Spinal cord (tissue), 10 donors: ENCODE measurements around the gene ST8SIA6. TPM values are rescaled to one million over a fixed set of nuclear protein-coding genes. Genes with fewer than 3 reads are reported as not detected.
A peak's percentile ranks its signal among the peaks of the same experiment; 100 is the strongest.
"Not testable (repeated sequence)": the region's sequence is repeated elsewhere in the genome, so short reads cannot be mapped to it uniquely, and the experiment has no call there.

Experiments used
- DNase-seq, 6 donors: peaks; one replicate each; pipeline versions ENCODE4 v3.0.0 to v3.0.0-alpha.2; 2013 to 2015; ENCODE audit warnings: low spot score in 6 of 6, low read depth in 4 of 6
- H3K27ac ChIP-seq: one replicate; pipeline ENCODE4 v1.5.1; 2013; ENCODE audit warnings: low read depth, low read length, control low read depth
- H3K27me3 ChIP-seq: one replicate; pipeline ENCODE4 v1.6.1; 2013; ENCODE audit warnings: low read length; ENCODE audit not compliant: control insufficient read depth, insufficient read depth
- H3K36me3 ChIP-seq: one replicate; pipeline ENCODE4 v1.6.1; 2013; ENCODE audit warnings: low read length; ENCODE audit not compliant: control insufficient read depth, insufficient read depth
- H3K4me1 ChIP-seq: one replicate; pipeline ENCODE4 v1.6.1; 2013; ENCODE audit warnings: low read length; ENCODE audit not compliant: control insufficient read depth, insufficient read depth
- H3K4me3 ChIP-seq: one replicate; pipeline ENCODE4 v1.5.1; 2013; ENCODE audit warnings: low read depth, low read length, control low read depth
- H3K9me3 ChIP-seq: one replicate; pipeline ENCODE4 v1.6.1; 2013; ENCODE audit warnings: low read length; ENCODE audit not compliant: control insufficient read depth, insufficient read depth
- WGBS: methylation state at CpG from one replicate; pipeline ENCODE4 v1.1.5; 2013; ENCODE audit warnings: missing lambda C conversion rate; ENCODE audit not compliant: insufficient coverage; 5-methylcytosine and 5-hydroxymethylcytosine counted together
- long read RNA-seq, 4 donors: transcript quantifications; one replicate each; lab custom pipeline, GENCODE V29; 2026
- polyA plus RNA-seq, 2 donors: library from polyadenylated mRNA; unstranded; fragments of 120-200 nt; gene quantifications; one replicate each; pipeline ENCODE4 v1.2.1, GENCODE V29; 2013; ENCODE audit not compliant: insufficient read length in 2 of 2
- total RNA-seq, 2 donors: library from RNA; depleted of rRNA in 1 of 2; stranded (reverse); fragments of 120-200 nt in 1 of 2; fragments of >200 nt in 1 of 2; gene quantifications; one replicate each; pipeline versions ENCODE4 v1.2.3 to v1.2.4, GENCODE V29; 2013 to 2014
- donor health status: healthy.

ST8SIA6 gene, protein sequence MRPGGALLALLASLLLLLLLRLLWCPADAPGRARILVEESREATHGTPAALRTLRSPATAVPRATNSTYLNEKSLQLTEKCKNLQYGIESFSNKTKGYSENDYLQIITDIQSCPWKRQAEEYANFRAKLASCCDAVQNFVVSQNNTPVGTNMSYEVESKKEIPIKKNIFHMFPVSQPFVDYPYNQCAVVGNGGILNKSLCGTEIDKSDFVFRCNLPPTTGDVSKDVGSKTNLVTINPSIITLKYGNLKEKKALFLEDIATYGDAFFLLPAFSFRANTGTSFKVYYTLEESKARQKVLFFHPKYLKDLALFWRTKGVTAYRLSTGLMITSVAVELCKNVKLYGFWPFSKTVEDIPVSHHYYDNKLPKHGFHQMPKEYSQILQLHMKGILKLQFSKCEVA
- 10 to 100 TPM; 15.0 to 24.3 TPM for total RNA-seq
- 10 to 100 TPM in 1 of 2 donors, 1 to 10 TPM in 1; 9.2 to 12.6 TPM for polyA plus RNA-seq
- long read RNA-seq, donor 1, partial matches to known transcripts = 0 of 1 reads
- long read RNA-seq, donor 1, other reads (novel, unspliced or antisense) = 0 of 1 reads
- long read RNA-seq, donor 2 = 0 reads
- long read RNA-seq, donor 3, partial matches to known transcripts = 0 of 1 reads
- long read RNA-seq, donor 3, other reads (novel, unspliced or antisense) = 0 of 1 reads
- long read RNA-seq, donor 4 = 0 reads

- Histone ChIP-seq H3K36me3 (no peaks in the 10 kb centered on the region), H3K9me3 (peaks cover 4% of the 10 kb centered on the region), H3K27ac (no peak within 1 kb of the TSS), H3K27me3 (peaks cover 17% of the 10 kb centered on the region), H3K4me3 (peak within 1 kb of the TSS; percentile 47), H3K4me1 (peaks cover 13% of the 10 kb centered on the region)
- WGBS = under 1% methylated on average over 85 of the region's 91 CpGs
- DNase-seq = peak in 2 of 6 donors; percentile 65 to 77
Observed at GRCh38 chr10:17454161-17455014, at the start of gene ST8SIA6. TSS of gene ST8SIA6 (minus strand) at chr10:17454595. CDS start at chr10:17454255, 340 bp downstream.

DNA sequence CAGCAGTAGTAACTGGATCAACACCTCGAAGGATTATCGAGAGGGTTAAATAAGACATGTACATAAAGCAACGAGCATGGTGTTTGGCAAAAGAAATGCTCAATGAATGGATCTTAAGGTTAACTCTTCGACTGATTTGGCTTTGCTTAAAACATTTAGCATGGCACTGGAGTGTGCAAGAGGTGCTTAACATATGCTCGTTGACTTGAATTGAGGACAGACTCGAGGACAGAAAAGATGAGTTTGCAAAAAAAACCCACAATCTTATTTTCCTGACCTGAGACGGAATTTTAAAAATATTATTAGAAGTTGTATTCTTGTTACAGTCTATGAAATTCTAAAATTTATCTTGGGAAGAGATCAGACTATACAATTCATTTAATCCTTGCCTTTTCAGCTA is 49.4 kb upstream of the ST8SIA6 start:
- Histone ChIP-seq H3K4me3 (no peak overlapping the region), H3K9me3 (no peaks in the 10 kb centered on the region), H3K4me1 (no peaks in the 10 kb centered on the region), H3K27ac (no peak overlapping the region), H3K36me3 (no peaks in the 10 kb centered on the region), H3K27me3 (no peaks in the 10 kb centered on the region)
- DNase-seq = no peak
- whole genome bisulfite sequencing = 69% methylated on average over 2 of the region's 7 CpGs

- H3K27ac ChIP-seq = no peak overlapping the region
- no peaks in the 10 kb centered on the region for H3K4me1 ChIP-seq
- H3K27me3 ChIP-seq = no peaks in the 10 kb centered on the region
- H3K9me3 ChIP-seq = no peaks in the 10 kb centered on the region
- WGBS = 100% methylated on average over 2 of the region's 2 CpGs
- H3K36me3 ChIP-seq = no peaks in the 10 kb centered on the region
- no peak for DNase-seq
- no peak overlapping the region for H3K4me3 ChIP-seq
Observed at GRCh38 chr10:17502814-17503213, 48.4 kb upstream of the ST8SIA6 start.

GRCh38 chr10:17499014-17499413 is 44.6 kb upstream of the ST8SIA6 start:
- not testable (repeated sequence) for H3K4me3 ChIP-seq, H3K27me3 ChIP-seq, H3K9me3 ChIP-seq, H3K4me1 ChIP-seq, H3K36me3 ChIP-seq, DNase-seq, H3K27ac ChIP-seq
- WGBS = no CpG with 5 or more reads among the region's 5 CpGs

- no peak overlapping the region for H3K4me3 ChIP-seq
- H3K9me3 ChIP-seq = no peaks in the 10 kb centered on the region
- H3K36me3 ChIP-seq = no peaks in the 10 kb centered on the region
- DNase-seq = no peak
- no CpG with 5 or more reads among the region's 6 CpGs for WGBS
- H3K27me3 ChIP-seq = no peaks in the 10 kb centered on the region
- no peak overlapping the region for H3K27ac ChIP-seq
- no peaks in the 10 kb centered on the region for H3K4me1 ChIP-seq
Observed at GRCh38 chr10:17497446-17498030, 43.1 kb upstream of the ST8SIA6 start.

GRCh38 chr10:17494626-17495260 is 40.3 kb upstream of the ST8SIA6 start:
- no CpG with 5 or more reads among the region's 6 CpGs for WGBS
- DNase-seq = peak in 1 of 6 donors; percentile 32
- Histone ChIP-seq H3K36me3 (no peaks in the 10 kb centered on the region), H3K4me3 (no peak overlapping the region), H3K27ac (no peak overlapping the region), H3K27me3 (no peaks in the 10 kb centered on the region), H3K4me1 (no peaks in the 10 kb centered on the region), H3K9me3 (no peaks in the 10 kb centered on the region)

DNA sequence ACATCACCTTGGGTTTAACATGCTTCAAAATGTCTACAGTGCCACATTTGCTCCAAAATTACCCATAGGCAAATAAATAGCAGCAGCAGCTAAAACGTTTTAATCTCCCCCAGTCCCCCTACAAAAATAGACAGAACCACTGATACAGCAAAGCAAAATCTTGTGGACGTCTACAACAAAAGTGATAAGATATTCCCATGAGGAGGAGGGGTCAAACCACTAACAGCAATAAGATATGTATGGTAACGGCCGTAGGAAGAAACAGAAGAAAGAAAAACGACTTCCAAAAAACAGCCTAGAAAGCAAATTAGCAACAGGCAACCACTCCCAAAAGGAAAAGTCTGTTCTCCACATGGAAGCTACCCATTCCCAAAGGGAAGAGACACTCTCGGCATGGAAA is 34.5 kb upstream of the ST8SIA6 start:
- H3K36me3 ChIP-seq = no peaks in the 10 kb centered on the region
- H3K4me3 ChIP-seq = no peak overlapping the region
- WGBS = no CpG with 5 or more reads among the region's 6 CpGs
- no peaks in the 10 kb centered on the region for H3K4me1 ChIP-seq
- H3K27me3 ChIP-seq = no peaks in the 10 kb centered on the region
- H3K27ac ChIP-seq = no peak overlapping the region
- DNase-seq = no peak
- H3K9me3 ChIP-seq = no peaks in the 10 kb centered on the region

DNA sequence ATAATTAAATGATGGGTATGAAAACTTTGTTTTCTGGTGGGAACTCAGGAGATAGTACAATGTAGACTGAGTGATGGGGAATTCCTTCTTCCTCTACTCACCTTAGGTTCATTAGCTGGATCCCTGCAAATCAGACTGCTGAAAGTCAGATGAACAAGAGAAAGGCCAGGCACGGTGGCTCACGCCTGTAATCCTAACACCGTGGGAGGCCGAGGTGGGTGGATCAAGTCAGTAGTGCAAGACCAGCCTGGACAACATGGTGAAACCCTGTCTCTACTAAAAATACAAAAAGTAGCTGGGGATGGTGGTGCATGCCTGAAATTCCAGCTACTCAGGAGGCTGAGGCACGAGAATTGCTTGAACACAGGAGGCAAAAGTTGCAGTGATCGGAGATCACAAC is 28.7 kb upstream of the ST8SIA6 start:
- H3K4me3 ChIP-seq = no peak overlapping the region
- no peaks in the 10 kb centered on the region for H3K27me3 ChIP-seq
- no peak for DNase-seq
- H3K27ac ChIP-seq = no peak overlapping the region
- H3K9me3 ChIP-seq = peaks cover 2% of the 10 kb centered on the region
- 97% methylated on average over 5 of the region's 6 CpGs for WGBS
- no peaks in the 10 kb centered on the region for H3K36me3 ChIP-seq
- no peaks in the 10 kb centered on the region for H3K4me1 ChIP-seq

GRCh38 chr10:17479822-17480221 is 25.4 kb upstream of the ST8SIA6 start:
- peaks cover 2% of the 10 kb centered on the region for H3K9me3 ChIP-seq

More at GRCh38 chr10:17479822-17480221, 25.4 kb upstream of the ST8SIA6 start:
- DNase-seq = peak in 1 of 6 donors; percentile 23
- H3K27ac ChIP-seq = no peak overlapping the region
- no peaks in the 10 kb centered on the region for H3K27me3 ChIP-seq
- H3K4me1 ChIP-seq = no peaks in the 10 kb centered on the region
- no peak overlapping the region for H3K4me3 ChIP-seq
- no CpG with 5 or more reads among the region's 3 CpGs for WGBS
- no peaks in the 10 kb centered on the region for H3K36me3 ChIP-seq
